BLaER1 (cell line): ENCODE data around the gene CHST2.
"Not testable (repeated sequence)": the region's sequence is repeated elsewhere in the genome, so short reads cannot be mapped to it uniquely, and the experiment has no call there.

ENCODE experiments used
- H3K27ac ChIP-seq: shearing (Covaris generic); formaldehyde crosslinking; 2 replicates; pipeline ENCODE4 v1.8.1; 2022
- H3K27me3 ChIP-seq: shearing (Covaris generic); formaldehyde crosslinking; 2 replicates; pipeline ENCODE4 v1.8.1; 2022
- H3K36me3 ChIP-seq: shearing (Covaris generic); formaldehyde crosslinking; 2 replicates; pipeline ENCODE4 v1.8.1; 2022
- H3K4me1 ChIP-seq: shearing (Covaris generic); formaldehyde crosslinking; 2 replicates; pipeline ENCODE4 v1.8.1; 2022
- H3K4me2 ChIP-seq: shearing (Covaris generic); formaldehyde crosslinking; 2 replicates; pipeline ENCODE4 v1.8.1; 2022
- H3K4me3 ChIP-seq: shearing (Covaris generic); formaldehyde crosslinking; 2 replicates; pipeline ENCODE4 v1.8.1; 2022
- H3K9ac ChIP-seq: shearing (Covaris generic); formaldehyde crosslinking; 2 replicates; pipeline ENCODE4 v1.8.1; 2022
- H3K9me3 ChIP-seq: shearing (Covaris generic); formaldehyde crosslinking; 2 replicates; pipeline ENCODE4 v1.8.1; 2022
- H4K20me1 ChIP-seq: shearing (Covaris generic); formaldehyde crosslinking; 2 replicates; pipeline ENCODE4 v1.8.1; 2022
- Cebpa-rat ChIP-seq: shearing (Covaris generic); IDR thresholded peaks from 2 replicates; pipeline ENCODE4 v1.8.1; 2022

CHST2 gene, protein sequence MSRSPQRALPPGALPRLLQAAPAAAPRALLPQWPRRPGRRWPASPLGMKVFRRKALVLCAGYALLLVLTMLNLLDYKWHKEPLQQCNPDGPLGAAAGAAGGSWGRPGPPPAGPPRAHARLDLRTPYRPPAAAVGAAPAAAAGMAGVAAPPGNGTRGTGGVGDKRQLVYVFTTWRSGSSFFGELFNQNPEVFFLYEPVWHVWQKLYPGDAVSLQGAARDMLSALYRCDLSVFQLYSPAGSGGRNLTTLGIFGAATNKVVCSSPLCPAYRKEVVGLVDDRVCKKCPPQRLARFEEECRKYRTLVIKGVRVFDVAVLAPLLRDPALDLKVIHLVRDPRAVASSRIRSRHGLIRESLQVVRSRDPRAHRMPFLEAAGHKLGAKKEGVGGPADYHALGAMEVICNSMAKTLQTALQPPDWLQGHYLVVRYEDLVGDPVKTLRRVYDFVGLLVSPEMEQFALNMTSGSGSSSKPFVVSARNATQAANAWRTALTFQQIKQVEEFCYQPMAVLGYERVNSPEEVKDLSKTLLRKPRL

GRCh38 chr3:143119009-143119914 lies at the start of gene CHST2:
Gene CHST2, plus strand, starts transcription at chr3:143119771. Its CDS starts 1,046 bp downstream, at chr3:143120817.
- H3K4me1 ChIP-seq, result peaks cover 25% of the 10 kb centered on the region; the same call in 1 of the 2 replicates
- peak within 1 kb of the TSS; percentile 65 for H3K9ac ChIP-seq
- H3K27me3 ChIP-seq, result peaks cover 30% of the 10 kb centered on the region
- H3K9me3 ChIP-seq, result peaks cover 17% of the 10 kb centered on the region
- H3K36me3 ChIP-seq, result no peaks in the 10 kb centered on the region
- no peak for TF ChIP-seq Cebpa-rat
- no peaks in the 10 kb centered on the region for H4K20me1 ChIP-seq
- H3K27ac ChIP-seq, result no peak within 1 kb of the TSS
- H3K4me3 ChIP-seq, result peak within 1 kb of the TSS; percentile 78
- peak within 1 kb of the TSS; percentile 100 for H3K4me2 ChIP-seq

- Histone ChIP-seq H3K27ac (no peak overlapping the region), H3K4me2 (no peak overlapping the region), H3K9ac (no peak overlapping the region), H4K20me1 (no peaks in the 10 kb centered on the region), H3K36me3 (no peaks in the 10 kb centered on the region), H3K4me3 (no peak overlapping the region), H3K9me3 (no peaks in the 10 kb centered on the region), H3K4me1 (no peaks in the 10 kb centered on the region), H3K27me3 (no peaks in the 10 kb centered on the region)
- TF ChIP-seq Cebpa-rat, result no peak
Observed at GRCh38 chr3:143070977-143071551, 48.5 kb upstream of the CHST2 start.

DNA sequence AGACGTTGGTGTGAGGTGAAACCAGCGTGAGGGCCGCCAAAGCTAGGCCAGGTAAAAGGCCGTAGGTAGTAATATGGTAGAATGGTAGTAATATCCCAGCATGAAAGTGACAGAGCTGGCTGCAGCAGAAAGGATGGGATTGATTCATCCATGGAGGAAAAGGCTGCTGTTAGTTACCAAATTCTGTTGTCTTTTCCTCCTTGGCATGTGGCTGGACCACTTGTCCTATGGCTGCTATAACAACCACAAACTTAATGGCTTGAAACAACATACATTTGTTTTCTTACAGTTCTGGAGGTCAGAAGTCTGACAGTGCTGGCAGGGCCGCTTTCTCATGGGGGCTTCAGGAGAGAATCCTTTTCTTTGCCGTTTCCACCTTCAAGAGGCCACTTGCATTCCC lies 47.8 kb upstream of the CHST2 start:
- Histone ChIP-seq H3K27ac (no peak overlapping the region), H3K4me2 (no peak overlapping the region)

DNA sequence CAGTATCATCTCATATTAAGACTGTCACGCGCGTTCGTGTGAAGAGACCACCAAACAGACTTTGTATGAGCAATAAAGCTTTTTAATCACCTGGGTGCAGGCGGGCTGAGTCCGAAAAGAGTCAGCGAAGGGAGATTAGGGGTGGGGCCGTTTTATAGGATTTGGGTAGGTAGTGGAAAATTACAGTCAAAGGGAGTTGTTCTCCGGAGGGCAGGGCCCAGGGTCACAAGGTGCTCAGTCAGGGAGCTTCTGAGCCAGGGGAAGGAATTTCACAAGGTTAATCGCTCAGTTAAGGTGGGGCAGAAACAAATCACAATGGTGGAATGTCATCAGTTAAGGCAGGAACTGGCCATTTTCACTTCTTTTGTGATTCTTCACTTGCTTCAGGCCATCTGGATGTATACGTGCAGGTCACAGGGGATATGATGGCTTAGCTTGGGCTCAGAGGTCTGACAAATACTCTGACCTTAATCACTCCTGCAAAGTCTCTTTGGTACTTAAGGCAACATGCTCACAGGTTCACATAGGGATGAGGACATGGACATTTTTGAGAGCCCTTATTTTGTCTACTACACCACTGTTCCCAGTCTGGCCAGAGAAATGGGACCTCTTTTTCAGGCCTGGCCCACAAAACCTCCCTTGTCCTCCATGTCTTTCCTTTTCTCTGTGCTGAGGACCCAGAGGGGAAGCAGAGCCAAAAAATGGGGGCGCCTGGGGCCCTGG lies 47.1 kb upstream of the CHST2 start:
- H3K9me3 ChIP-seq, H3K27me3 ChIP-seq, H3K4me2 ChIP-seq, H3K4me1 ChIP-seq, H3K36me3 ChIP-seq, H4K20me1 ChIP-seq, H3K27ac ChIP-seq, H3K4me3 ChIP-seq, H3K9ac ChIP-seq: not testable (repeated sequence)

More for the DNA sequence above, 47.8 kb upstream of the CHST2 start:
- no peaks in the 10 kb centered on the region for H3K27me3 ChIP-seq
- H3K9ac ChIP-seq, result no peak overlapping the region
- H3K36me3 ChIP-seq, result no peaks in the 10 kb centered on the region
- H3K4me3 ChIP-seq, result no peak overlapping the region
- TF ChIP-seq Cebpa-rat, result no peak
- no peaks in the 10 kb centered on the region for H4K20me1 ChIP-seq
- no peaks in the 10 kb centered on the region for H3K9me3 ChIP-seq
- no peaks in the 10 kb centered on the region for H3K4me1 ChIP-seq

- not testable (repeated sequence) for H3K36me3 ChIP-seq, H3K27ac ChIP-seq, H4K20me1 ChIP-seq, H3K4me1 ChIP-seq, H3K9me3 ChIP-seq, H3K27me3 ChIP-seq, H3K4me2 ChIP-seq, H3K9ac ChIP-seq, H3K4me3 ChIP-seq
Observed at GRCh38 chr3:143073541-143073940, 46.0 kb upstream of the CHST2 start.

GRCh38 chr3:143073983-143074382 lies 45.6 kb upstream of the CHST2 start:
- H3K9me3 ChIP-seq, H3K36me3 ChIP-seq, H3K4me2 ChIP-seq, H3K4me3 ChIP-seq, H3K9ac ChIP-seq, H4K20me1 ChIP-seq, H3K27me3 ChIP-seq, H3K4me1 ChIP-seq, H3K27ac ChIP-seq: not testable (repeated sequence)

DNA sequence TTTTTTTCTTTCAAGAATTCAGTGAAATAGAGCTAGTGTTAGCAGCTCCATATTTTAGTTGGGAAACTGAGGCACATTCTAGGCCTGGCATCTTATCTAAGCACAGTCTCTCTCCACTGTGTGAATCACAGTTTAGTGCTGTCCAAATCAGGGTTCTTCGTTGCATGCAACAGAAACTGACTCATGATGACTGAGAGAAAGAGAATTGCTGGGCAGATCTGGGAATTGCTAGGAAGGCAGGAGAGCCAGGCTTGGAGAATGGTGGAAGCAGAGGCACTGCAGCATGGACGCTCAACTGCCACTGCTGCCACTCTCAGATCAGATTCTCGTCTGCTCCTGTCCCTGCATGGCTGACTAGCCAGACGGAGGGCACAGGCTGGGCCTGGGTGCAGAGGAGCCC lies 40.7 kb upstream of the CHST2 start:
- Histone ChIP-seq H3K36me3 (no peaks in the 10 kb centered on the region), H3K27me3 (no peaks in the 10 kb centered on the region), H3K4me1 (no peaks in the 10 kb centered on the region), H4K20me1 (no peaks in the 10 kb centered on the region), H3K4me2 (no peak overlapping the region), H3K27ac (no peak overlapping the region), H3K9me3 (no peaks in the 10 kb centered on the region), H3K9ac (no peak overlapping the region), H3K4me3 (no peak overlapping the region)
- no peak for TF ChIP-seq Cebpa-rat

DNA sequence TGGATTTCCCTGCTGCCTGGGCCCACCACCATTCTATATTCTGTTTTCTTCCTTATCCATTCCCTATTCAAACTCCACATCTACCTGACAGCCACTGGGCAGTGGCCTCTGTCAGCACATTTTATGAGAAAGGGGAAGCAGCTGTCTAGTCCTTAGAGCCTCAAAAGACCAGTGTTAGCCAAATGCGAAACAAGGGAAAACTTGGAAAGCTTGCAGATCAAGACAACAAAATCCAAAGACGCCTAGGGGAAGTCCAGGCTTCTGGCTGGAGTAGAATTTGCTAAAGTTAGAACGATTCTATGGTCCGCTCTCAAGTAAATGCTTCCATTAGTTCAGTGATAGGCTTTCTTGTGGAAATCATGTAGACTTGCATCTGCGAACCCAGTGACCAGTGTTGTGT lies 39.4 kb upstream of the CHST2 start:
- Histone ChIP-seq H3K4me2 (no peak overlapping the region), H3K4me1 (peaks cover 6% of the 10 kb centered on the region), H3K36me3 (no peaks in the 10 kb centered on the region), H3K27ac (no peak overlapping the region), H4K20me1 (no peaks in the 10 kb centered on the region), H3K9ac (no peak overlapping the region), H3K27me3 (no peaks in the 10 kb centered on the region), H3K4me3 (no peak overlapping the region), H3K9me3 (peaks cover 7% of the 10 kb centered on the region; the same call in 1 of the 2 replicates)
- TF ChIP-seq Cebpa-rat, result no peak

DNA sequence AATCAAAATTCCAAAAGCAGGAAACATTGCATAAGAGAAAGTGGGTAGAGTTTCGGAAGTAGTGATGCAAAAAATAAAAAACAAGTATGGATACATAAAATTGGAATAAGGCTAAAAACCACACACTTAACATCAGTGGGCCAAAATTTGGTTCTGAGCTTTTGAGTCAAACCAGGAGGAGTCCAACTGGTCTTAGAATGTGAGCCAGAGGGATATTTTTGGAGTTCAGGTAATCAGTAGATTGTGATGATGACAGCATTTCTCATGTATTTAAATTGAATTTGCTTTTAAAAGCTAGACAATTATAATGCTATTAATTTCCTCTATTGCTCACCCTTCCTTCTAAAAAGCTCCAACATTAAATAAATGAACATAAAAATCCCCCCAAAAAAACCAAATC lies 38.2 kb upstream of the CHST2 start:
- Histone ChIP-seq H3K9me3 (peaks cover 9% of the 10 kb centered on the region; the same call in 1 of the 2 replicates), H3K27me3 (no peaks in the 10 kb centered on the region), H3K4me3 (no peak overlapping the region), H3K9ac (no peak overlapping the region), H3K4me1 (peaks cover 8% of the 10 kb centered on the region), H3K4me2 (no peak overlapping the region), H3K27ac (no peak overlapping the region), H4K20me1 (no peaks in the 10 kb centered on the region), H3K36me3 (no peaks in the 10 kb centered on the region)
- no peak for TF ChIP-seq Cebpa-rat
